C4-2B (cell line): ENCODE results near the gene CCL14.

Experiments used
- ZFX ChIP-seq: fragments of 450-650 bp; IDR thresholded peaks from 2 replicates; pipeline ENCODE4 v1.6.1; 2017
- TF ChIP-seq, protein P1 (sequence below): fragments of 450-650 bp; conservative IDR thresholded peaks from 2 replicates; pipeline ENCODE4 v1.5.1; 2017; ENCODE audit warnings: mild to moderate bottlenecking

DNA sequence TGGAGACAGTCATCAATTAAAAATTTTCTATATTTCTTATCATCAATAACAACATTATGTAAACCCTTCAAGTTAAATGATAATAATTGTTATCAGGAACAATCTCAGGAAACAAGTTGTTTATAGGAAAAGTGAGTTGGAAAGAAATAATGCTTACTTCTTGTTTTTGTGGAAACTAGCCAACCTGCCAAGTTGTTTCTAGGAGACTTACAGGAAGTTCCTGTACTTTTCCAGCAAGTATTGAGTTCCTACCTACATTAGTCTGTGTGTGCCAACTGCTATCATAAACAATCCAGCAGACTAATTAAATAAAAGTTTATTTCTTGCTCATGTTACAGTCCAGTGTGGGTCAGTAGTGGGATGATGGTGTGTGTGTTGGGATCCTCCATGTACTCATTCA is 1.6 kb upstream of the CCL14 start:
- TF ChIP-seq, protein P1, sequence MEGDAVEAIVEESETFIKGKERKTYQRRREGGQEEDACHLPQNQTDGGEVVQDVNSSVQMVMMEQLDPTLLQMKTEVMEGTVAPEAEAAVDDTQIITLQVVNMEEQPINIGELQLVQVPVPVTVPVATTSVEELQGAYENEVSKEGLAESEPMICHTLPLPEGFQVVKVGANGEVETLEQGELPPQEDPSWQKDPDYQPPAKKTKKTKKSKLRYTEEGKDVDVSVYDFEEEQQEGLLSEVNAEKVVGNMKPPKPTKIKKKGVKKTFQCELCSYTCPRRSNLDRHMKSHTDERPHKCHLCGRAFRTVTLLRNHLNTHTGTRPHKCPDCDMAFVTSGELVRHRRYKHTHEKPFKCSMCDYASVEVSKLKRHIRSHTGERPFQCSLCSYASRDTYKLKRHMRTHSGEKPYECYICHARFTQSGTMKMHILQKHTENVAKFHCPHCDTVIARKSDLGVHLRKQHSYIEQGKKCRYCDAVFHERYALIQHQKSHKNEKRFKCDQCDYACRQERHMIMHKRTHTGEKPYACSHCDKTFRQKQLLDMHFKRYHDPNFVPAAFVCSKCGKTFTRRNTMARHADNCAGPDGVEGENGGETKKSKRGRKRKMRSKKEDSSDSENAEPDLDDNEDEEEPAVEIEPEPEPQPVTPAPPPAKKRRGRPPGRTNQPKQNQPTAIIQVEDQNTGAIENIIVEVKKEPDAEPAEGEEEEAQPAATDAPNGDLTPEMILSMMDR: no peak
- TF ChIP-seq ZFX: no peak
